ENCODE data around the gene TPD52L1. TPM values are rescaled to one million over a fixed set of nuclear protein-coding genes. Genes with fewer than 3 reads are reported as not detected.

The TPD52L1 gene
- total and polyA plus RNA-seq, 2 donors (not counting 3 experiments of a cell fraction or from before 2014, with no cell fraction given) = 0.29 to 0.37 TPM

DNA sequence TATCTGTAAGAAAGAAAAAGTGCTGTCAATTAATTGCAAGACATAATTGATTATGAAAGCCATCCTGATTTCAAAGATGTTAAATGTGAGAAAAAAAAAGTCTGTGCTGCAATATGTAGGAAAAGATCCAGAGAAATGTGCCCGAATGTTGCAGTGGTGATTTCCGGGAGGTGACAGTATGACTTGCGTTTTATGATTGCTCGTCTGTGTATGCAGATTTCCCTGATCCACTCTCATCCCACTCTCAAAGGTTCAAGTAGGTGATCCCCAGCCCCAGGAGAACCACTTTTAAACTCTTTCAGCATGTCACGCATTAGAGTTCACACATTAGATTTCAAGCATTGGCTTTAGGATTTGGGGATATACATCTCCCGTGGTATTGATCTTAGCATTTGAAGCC, 57.8 kb downstream of the TPD52L1 start:
- H3K9me3 ChIP-seq (replicated peaks; ENCODE audit: control insufficient read depth, insufficient read depth, low read length) = no peaks in the 10 kb centered on the region
- no peaks in the 10 kb centered on the region for H3K4me1 ChIP-seq (ENCODE audit: control insufficient read depth, extremely low read depth, insufficient read depth, low read length)
- peaks cover 0 to 2% of the 10 kb centered on the region in 2 experiments for H3K27me3 ChIP-seq (ENCODE audit: control insufficient read depth in 2 of 2, insufficient read depth in 2 of 2, low read length in 2 of 2)
- no peak for FAIRE-seq
- no peaks in the 10 kb centered on the region for H3K36me3 ChIP-seq (ENCODE audit: control insufficient read depth in 2 of 2, extremely low read depth in 1 of 2, insufficient read depth in 2 of 2, low read length in 2 of 2)
- no peaks in the 10 kb centered on the region for H3K9me1 ChIP-seq (replicated peaks; ENCODE audit: control insufficient read depth, extremely low read depth, insufficient read depth, low read length)
- H2AFZ ChIP-seq (ENCODE audit: low read depth, low read length) = no peak overlapping the region
- no TSS peak for BruUV-seq (replicated peaks)
- H3K9ac ChIP-seq (replicated peaks; ENCODE audit: extremely low read depth, insufficient read depth, low read length) = no peak overlapping the region
- no peak overlapping the region for H3K27ac ChIP-seq (ENCODE audit: insufficient read depth, low read depth, low read length)
- H3K79me2 ChIP-seq (ENCODE audit: control insufficient read depth, insufficient read depth, low read length) = no peaks in the 10 kb centered on the region
- dilution Hi-C loops (cut with MboI; ENCODE audit: extremely low pct_ligation_motif_present, low sequenced_read_pairs) = no loop called here
- intact Hi-C loops (cut with micrococcal nuclease) = loop anchor here (5.0 kb wide), 1 partner anchor 86 kb away; no protein-coding TSS in a partner anchor
- no peak overlapping the region for H3K4me3 ChIP-seq (replicated peaks in 1 of 3; ENCODE audit: insufficient read depth in 1 of 3, low read depth in 1 of 3, low read length in 3 of 3)
- no peak overlapping the region for H3K4me2 ChIP-seq (ENCODE audit: insufficient read depth, low read length)
- POLR2A ChIA-PET = no interaction called here
- DNase-seq (ENCODE audit: low read depth, low spot score) = no peak
- TF ChIP-seq JUN (IDR thresholded peaks at IDR 0.05; ENCODE audit: borderline replicate concordance, insufficient read depth, insufficient read length, low read depth) (no peak), POLR2A (IDR thresholded peaks at IDR 0.05; ENCODE audit: low read depth, low read length) (no peak), MYC (IDR thresholded peaks at IDR 0.05; ENCODE audit: low read depth, low read length) (no peak), POLR2AphosphoS5 (IDR thresholded peaks at IDR 0.05; ENCODE audit: insufficient read depth, low read depth, low read length) (no peak), FOS (IDR thresholded peaks at IDR 0.05; ENCODE audit: borderline replicate concordance, insufficient read depth, low read length) (no peak), GATA2 (IDR thresholded peaks at IDR 0.05; ENCODE audit: insufficient read depth, insufficient read length, low read depth, low read length) (no peak), EZH2 (IDR thresholded peaks at IDR 0.05; ENCODE audit: borderline replicate concordance, low read depth, low read length, severe bottlenecking) (no peak)
- TF ChIP-seq, protein P1, sequence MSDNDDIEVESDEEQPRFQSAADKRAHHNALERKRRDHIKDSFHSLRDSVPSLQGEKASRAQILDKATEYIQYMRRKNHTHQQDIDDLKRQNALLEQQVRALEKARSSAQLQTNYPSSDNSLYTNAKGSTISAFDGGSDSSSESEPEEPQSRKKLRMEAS (IDR thresholded peaks at IDR 0.05; ENCODE audit: insufficient read depth, insufficient read length) = no peak
- TF ChIP-seq, protein P2, sequence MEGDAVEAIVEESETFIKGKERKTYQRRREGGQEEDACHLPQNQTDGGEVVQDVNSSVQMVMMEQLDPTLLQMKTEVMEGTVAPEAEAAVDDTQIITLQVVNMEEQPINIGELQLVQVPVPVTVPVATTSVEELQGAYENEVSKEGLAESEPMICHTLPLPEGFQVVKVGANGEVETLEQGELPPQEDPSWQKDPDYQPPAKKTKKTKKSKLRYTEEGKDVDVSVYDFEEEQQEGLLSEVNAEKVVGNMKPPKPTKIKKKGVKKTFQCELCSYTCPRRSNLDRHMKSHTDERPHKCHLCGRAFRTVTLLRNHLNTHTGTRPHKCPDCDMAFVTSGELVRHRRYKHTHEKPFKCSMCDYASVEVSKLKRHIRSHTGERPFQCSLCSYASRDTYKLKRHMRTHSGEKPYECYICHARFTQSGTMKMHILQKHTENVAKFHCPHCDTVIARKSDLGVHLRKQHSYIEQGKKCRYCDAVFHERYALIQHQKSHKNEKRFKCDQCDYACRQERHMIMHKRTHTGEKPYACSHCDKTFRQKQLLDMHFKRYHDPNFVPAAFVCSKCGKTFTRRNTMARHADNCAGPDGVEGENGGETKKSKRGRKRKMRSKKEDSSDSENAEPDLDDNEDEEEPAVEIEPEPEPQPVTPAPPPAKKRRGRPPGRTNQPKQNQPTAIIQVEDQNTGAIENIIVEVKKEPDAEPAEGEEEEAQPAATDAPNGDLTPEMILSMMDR (IDR thresholded peaks at IDR 0.05; ENCODE audit: extremely low read depth in 1 of 2, insufficient read depth in 1 of 2, low read depth in 1 of 2, low read length in 2 of 2) = no peak
- H4K20me1 ChIP-seq (replicated peaks; ENCODE audit: control insufficient read depth, extremely low read depth, insufficient read depth, low read length) = no peaks in the 10 kb centered on the region
- CTCF ChIA-PET = interaction anchor here (1.0 to 3.3 kb wide), 2 partner anchors 12 to 19 kb away, joined by 3 to 13 read pairs; no protein-coding TSS in a partner anchor

Data from endothelial cell of umbilical vein (primary cell).